Measurements from ENCODE around the gene TEX264.
"Not testable (repeated sequence)": the region's sequence is repeated elsewhere in the genome, so short reads cannot be mapped to it uniquely, and the experiment has no call there.

TEX264 gene

DNA sequence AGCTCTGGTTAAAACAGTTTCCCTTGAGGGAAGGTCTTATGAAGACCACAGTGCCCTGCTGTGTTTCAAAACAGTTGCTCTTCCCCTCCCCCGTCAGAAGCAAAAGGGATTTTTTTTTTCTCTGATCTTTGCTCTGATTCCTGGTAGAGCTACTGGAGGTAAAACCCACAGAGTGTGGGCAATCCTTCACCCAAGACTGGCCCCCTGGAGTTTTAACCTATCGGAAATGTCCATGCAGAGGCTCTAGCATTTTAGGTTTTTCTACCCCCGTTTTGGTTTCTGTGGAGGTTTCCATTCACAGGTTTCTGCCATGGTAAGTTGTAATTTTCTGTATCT lies 63.5 kb downstream of the TEX264 start:
- H3K4me3 ChIP-seq, result no peak overlapping the region
- H3K36me3 ChIP-seq (ENCODE audit: insufficient read depth, low read length), result no peaks in the 10 kb centered on the region
- DNase-seq (ENCODE audit: low read depth, low spot score), result no peak
- no peak for TF ChIP-seq POLR2AphosphoS5 (IDR thresholded peaks at IDR 0.05; ENCODE audit: borderline replicate concordance, low read depth, low read length)
- no peak for TF ChIP-seq EZH2 (IDR thresholded peaks at IDR 0.05)
- no peak for TF ChIP-seq FOXP2 (optimal IDR thresholded peaks at IDR 0.05; ENCODE audit: control extremely low read depth, extremely low read length, insufficient read depth)
- no peak overlapping the region for H3K27ac ChIP-seq
- no peak overlapping the region for H3K9ac ChIP-seq (ENCODE audit: insufficient read length)
- no peaks in the 10 kb centered on the region for H3K9me3 ChIP-seq (ENCODE audit: low read depth, low read length)

DNA sequence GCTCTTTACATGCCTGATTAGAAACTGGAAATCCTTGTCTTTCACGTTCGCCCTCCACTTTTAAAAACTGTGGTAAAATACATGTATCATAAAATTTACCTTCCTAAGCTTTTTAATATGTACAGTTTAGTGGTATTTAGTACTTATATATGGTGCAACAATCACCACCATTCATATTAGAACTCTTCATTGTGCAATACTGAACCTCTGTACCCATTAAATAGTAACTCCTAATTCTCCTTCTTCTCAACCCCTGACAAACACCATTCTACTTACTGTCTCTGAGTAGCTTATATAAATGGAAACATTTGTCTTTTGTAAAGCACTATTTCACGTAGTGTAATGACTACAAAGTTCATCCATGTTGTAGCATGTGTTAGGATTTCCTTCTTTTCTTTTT lies 64.0 kb downstream of the TEX264 start:
- Histone ChIP-seq H3K27ac (no peak overlapping the region), H3K4me3 (no peak overlapping the region), H3K9me3 (ENCODE audit: low read depth, low read length) (no peaks in the 10 kb centered on the region), H3K36me3 (ENCODE audit: insufficient read depth, low read length) (no peaks in the 10 kb centered on the region), H3K9ac (ENCODE audit: insufficient read length) (no peak overlapping the region)
- DNase-seq (ENCODE audit: low read depth, low spot score), result no peak
- TF ChIP-seq POLR2AphosphoS5 (IDR thresholded peaks at IDR 0.05; ENCODE audit: borderline replicate concordance, low read depth, low read length) (no peak), FOXP2 (optimal IDR thresholded peaks at IDR 0.05; ENCODE audit: control extremely low read depth, extremely low read length, insufficient read depth) (no peak), EZH2 (IDR thresholded peaks at IDR 0.05) (no peak)

- no peak for DNase-seq (ENCODE audit: low read depth, low spot score)
- no peak overlapping the region for H3K27ac ChIP-seq
- no peaks in the 10 kb centered on the region for H3K9me3 ChIP-seq (ENCODE audit: low read depth, low read length)
- TF ChIP-seq POLR2AphosphoS5 (IDR thresholded peaks at IDR 0.05; ENCODE audit: borderline replicate concordance, low read depth, low read length), result no peak
- no peak for TF ChIP-seq FOXP2 (optimal IDR thresholded peaks at IDR 0.05; ENCODE audit: control extremely low read depth, extremely low read length, insufficient read depth)
- TF ChIP-seq EZH2 (IDR thresholded peaks at IDR 0.05), result no peak
- H3K36me3 ChIP-seq (ENCODE audit: insufficient read depth, low read length), result no peaks in the 10 kb centered on the region
- H3K4me3 ChIP-seq, result no peak overlapping the region
- H3K9ac ChIP-seq (ENCODE audit: insufficient read length), result no peak overlapping the region
Measured at GRCh38 chr3:51735950-51736349, 64.9 kb downstream of the TEX264 start.

DNA sequence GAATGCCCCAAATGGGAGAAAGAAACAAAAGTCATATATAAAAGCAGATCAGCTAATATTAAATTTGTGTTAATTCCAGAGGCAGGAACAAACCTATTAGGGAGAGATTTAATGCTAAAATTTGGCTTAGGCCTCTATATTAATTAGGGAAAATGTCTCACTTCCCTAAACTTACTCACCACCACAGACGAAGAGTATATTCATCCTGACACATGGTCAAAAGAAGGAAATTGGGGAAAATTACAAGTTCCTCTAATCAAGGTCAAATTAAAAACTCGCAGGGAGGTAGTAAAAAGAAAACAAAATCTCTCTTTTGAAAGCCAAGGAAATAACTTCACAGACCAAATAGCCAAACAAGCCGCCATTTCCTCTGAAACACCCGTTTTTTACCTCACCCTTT lies 68.1 kb downstream of the TEX264 start:
- Histone ChIP-seq H3K27ac (no peak overlapping the region), H3K9ac (ENCODE audit: insufficient read length) (no peak overlapping the region), H3K36me3 (ENCODE audit: insufficient read depth, low read length) (no peaks in the 10 kb centered on the region), H3K9me3 (ENCODE audit: low read depth, low read length) (no peaks in the 10 kb centered on the region), H3K4me3 (no peak overlapping the region)
- no peak for DNase-seq (ENCODE audit: low read depth, low spot score)
- no peak for TF ChIP-seq POLR2AphosphoS5 (IDR thresholded peaks at IDR 0.05; ENCODE audit: borderline replicate concordance, low read depth, low read length)
- TF ChIP-seq EZH2 (IDR thresholded peaks at IDR 0.05), result no peak
- no peak for TF ChIP-seq FOXP2 (optimal IDR thresholded peaks at IDR 0.05; ENCODE audit: control extremely low read depth, extremely low read length, insufficient read depth)

DNA sequence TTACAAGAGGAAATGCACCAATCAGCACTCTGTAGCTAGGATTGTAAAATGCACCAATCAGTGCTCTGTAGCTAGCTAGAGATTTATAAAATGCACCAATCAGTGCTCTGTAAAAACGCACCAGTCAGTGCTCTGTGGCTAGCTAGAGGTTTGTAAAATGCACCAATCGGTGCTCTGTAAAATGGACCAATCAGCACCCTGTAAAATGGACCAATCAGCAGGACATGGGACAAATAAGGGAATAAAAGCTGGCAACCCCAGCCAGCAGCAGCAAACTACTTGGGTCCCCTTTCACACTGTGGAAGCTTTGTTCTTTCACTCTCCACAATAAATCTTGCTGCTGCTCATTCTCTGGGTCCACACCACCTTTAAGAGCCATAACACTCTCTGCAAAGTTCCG lies 71.3 kb downstream of the TEX264 start:
- not testable (repeated sequence) for H3K27ac ChIP-seq; H3K36me3 ChIP-seq (ENCODE audit: insufficient read depth, low read length); DNase-seq (ENCODE audit: low read depth, low spot score); H3K9ac ChIP-seq (ENCODE audit: insufficient read length); H3K4me3 ChIP-seq; H3K9me3 ChIP-seq (ENCODE audit: low read depth, low read length)

- not testable (repeated sequence) for H3K9me3 ChIP-seq (ENCODE audit: low read depth, low read length); H3K9ac ChIP-seq (ENCODE audit: insufficient read length); H3K27ac ChIP-seq; DNase-seq (ENCODE audit: low read depth, low spot score); H3K4me3 ChIP-seq; H3K36me3 ChIP-seq (ENCODE audit: insufficient read depth, low read length)
Measured at GRCh38 chr3:51742978-51743377, 71.9 kb downstream of the TEX264 start.

- Histone ChIP-seq H3K9me3 (ENCODE audit: low read depth, low read length) (no peaks in the 10 kb centered on the region), H3K36me3 (ENCODE audit: insufficient read depth, low read length) (no peaks in the 10 kb centered on the region), H3K27ac (no peak overlapping the region), H3K9ac (ENCODE audit: insufficient read length) (no peak overlapping the region), H3K4me3 (no peak overlapping the region)
- TF ChIP-seq FOXP2 (optimal IDR thresholded peaks at IDR 0.05; ENCODE audit: control extremely low read depth, extremely low read length, insufficient read depth) (no peak), POLR2AphosphoS5 (IDR thresholded peaks at IDR 0.05; ENCODE audit: borderline replicate concordance, low read depth, low read length) (no peak), EZH2 (IDR thresholded peaks at IDR 0.05) (no peak)
- DNase-seq (ENCODE audit: low read depth, low spot score), result no peak
Measured at GRCh38 chr3:51747840-51748239, 76.8 kb downstream of the TEX264 start.

DNA sequence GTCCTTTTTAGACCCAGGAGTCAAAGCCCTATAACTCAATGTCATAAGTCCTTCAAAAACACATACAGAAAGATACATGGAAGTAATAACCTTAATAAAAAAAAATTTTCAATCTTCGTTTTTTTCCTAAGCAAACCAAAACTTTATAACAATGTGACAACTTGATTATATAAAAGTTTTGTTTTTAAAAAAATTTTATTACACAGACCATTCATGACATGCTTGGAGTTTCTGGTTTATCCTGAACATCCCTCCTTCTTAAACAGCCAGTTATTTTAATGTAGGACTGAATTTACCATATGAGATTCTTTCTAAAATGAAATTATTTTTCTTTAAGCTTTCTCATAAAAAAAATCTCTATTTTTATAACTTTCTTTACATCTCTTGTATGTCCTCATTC lies 77.3 kb downstream of the TEX264 start:
- Histone ChIP-seq H3K27ac (no peak overlapping the region), H3K36me3 (ENCODE audit: insufficient read depth, low read length) (no peaks in the 10 kb centered on the region), H3K9me3 (ENCODE audit: low read depth, low read length) (no peaks in the 10 kb centered on the region), H3K9ac (ENCODE audit: insufficient read length) (no peak overlapping the region), H3K4me3 (no peak overlapping the region)
- no peak for DNase-seq (ENCODE audit: low read depth, low spot score)
- no peak for TF ChIP-seq POLR2AphosphoS5 (IDR thresholded peaks at IDR 0.05; ENCODE audit: borderline replicate concordance, low read depth, low read length)
- TF ChIP-seq FOXP2 (optimal IDR thresholded peaks at IDR 0.05; ENCODE audit: control extremely low read depth, extremely low read length, insufficient read depth), result no peak
- no peak for TF ChIP-seq EZH2 (IDR thresholded peaks at IDR 0.05)

GRCh38 chr3:51750878-51751277 lies 79.8 kb downstream of the TEX264 start:
- no peak overlapping the region for H3K4me3 ChIP-seq
- no peak overlapping the region for H3K27ac ChIP-seq
- TF ChIP-seq FOXP2 (optimal IDR thresholded peaks at IDR 0.05; ENCODE audit: control extremely low read depth, extremely low read length, insufficient read depth), result no peak
- no peak for TF ChIP-seq POLR2AphosphoS5 (IDR thresholded peaks at IDR 0.05; ENCODE audit: borderline replicate concordance, low read depth, low read length)
- TF ChIP-seq EZH2 (IDR thresholded peaks at IDR 0.05), result no peak
- no peaks in the 10 kb centered on the region for H3K36me3 ChIP-seq (ENCODE audit: insufficient read depth, low read length)
- no peak overlapping the region for H3K9ac ChIP-seq (ENCODE audit: insufficient read length)
- DNase-seq (ENCODE audit: low read depth, low spot score), result no peak
- H3K9me3 ChIP-seq (ENCODE audit: low read depth, low read length), result no peaks in the 10 kb centered on the region

Measured in SK-N-MC (cell line).